ENCODE measurements around the gene RTRAF. TPM values are rescaled to one million over a fixed set of nuclear protein-coding genes. Genes with fewer than 3 reads are reported as not detected.

RTRAF gene
- total and polyA plus RNA-seq, 2 of the 8 experiments (the other 6 are each of a cell fraction or from before 2014, with no cell fraction given) = 149 to 359 TPM

GRCh38 chr14:52023518-52023917 is 34.2 kb downstream of the RTRAF start:
- H4K8ac ChIP-seq (ENCODE audit: extremely low read depth, insufficient read depth, low read length) = no peak overlapping the region
- POLR2A ChIA-PET (ENCODE audit: partially characterized antibody) = interaction anchor here (0.8 to 0.9 kb wide), 2 partner anchors 9 to 11 kb away, joined by 3 to 5 read pairs; no protein-coding TSS in a partner anchor
- CTCF ChIA-PET (ENCODE audit: partially characterized antibody) = interaction anchor here (0.6 to 3.9 kb wide), 5 partner anchors 8 to 88 kb away, joined by 3 to 25 read pairs (median 3); no protein-coding TSS in a partner anchor
- no peaks in the 10 kb centered on the region for H3K36me3 ChIP-seq (ENCODE audit: control insufficient read depth in 2 of 4, insufficient read depth in 4 of 4, low read length in 3 of 4)
- H2AK5ac ChIP-seq (ENCODE audit: low read depth, low read length) = no peak overlapping the region
- no peak overlapping the region for H3K4ac ChIP-seq (replicated peaks; ENCODE audit: insufficient read length, low read depth, low read length)
- no peaks in the 10 kb centered on the region for H3K9me3 ChIP-seq (ENCODE audit: insufficient read depth in 2 of 2, low read depth in 1 of 2, low read length in 1 of 2)
- no peak overlapping the region for H4K5ac ChIP-seq (ENCODE audit: insufficient read length, low read depth, low read length)
- FAIRE-seq (no peak), DNase-seq (ENCODE audit: low read depth in 1 of 2, low spot score in 2 of 2) (no peak)
- peaks cover 0 to 7% (median 4%) of the 10 kb centered on the region in 4 experiments; a peak in 2 of 7 replicates for H3K4me1 ChIP-seq (replicated peaks in 1 of 4; ENCODE audit: control insufficient read depth in 3 of 4, insufficient read depth in 4 of 4, low read length in 3 of 4)
- H3K79me2 ChIP-seq (ENCODE audit: control insufficient read depth in 1 of 2, insufficient read depth in 2 of 2, low read length in 2 of 2) = no peaks in the 10 kb centered on the region
- H3K56ac ChIP-seq (replicated peaks; ENCODE audit: insufficient read length, low read depth, low read length) = no peak overlapping the region
- no peaks in the 10 kb centered on the region for H3K23me2 ChIP-seq (ENCODE audit: low read depth, low read length)
- no peak overlapping the region for H3K23ac ChIP-seq (ENCODE audit: insufficient read length)
- H2BK20ac ChIP-seq (ENCODE audit: low read length) = no peak overlapping the region
- no peaks in the 10 kb centered on the region for H4K20me1 ChIP-seq (replicated peaks in 1 of 2; ENCODE audit: control insufficient read depth in 1 of 2, insufficient read depth in 2 of 2, low read length in 2 of 2)
- WGBS, 2 experiments (ENCODE audit: extremely low coverage in 1 of 2, insufficient coverage in 1 of 2, insufficient read length in 1 of 2, insufficient replicate concordance in 2 of 2, low coverage in 1 of 2, low lambda C conversion rate in 2 of 2, missing lambda C conversion rate in 1 of 2) = 76% methylated on average over 1 of the region's 1 CpG; no CpG with 5 or more reads in 1 of the 2 experiments
- no peak overlapping the region for H3K14ac ChIP-seq (ENCODE audit: insufficient read length)
- no peak overlapping the region for H3K4me3 ChIP-seq (ENCODE audit: extremely low read depth in 1 of 4, insufficient read depth in 2 of 4, low read depth in 3 of 4, low read length in 4 of 4)
- H4K91ac ChIP-seq (replicated peaks; ENCODE audit: insufficient read length, low read length) = no peak overlapping the region
- TF ChIP-seq POLR2AphosphoS5 (IDR thresholded peaks at IDR 0.05; ENCODE audit: low read depth, low read length) (no peak), CHD2 (IDR thresholded peaks at IDR 0.05; ENCODE audit: low read length) (no peak), MAFK (IDR thresholded peaks at IDR 0.05; ENCODE audit: low read depth, low read length) (no peak), GTF2F1 (IDR thresholded peaks at IDR 0.05; ENCODE audit: borderline replicate concordance, low read depth, low read length) (no peak)
- TF ChIP-seq, protein P1, sequence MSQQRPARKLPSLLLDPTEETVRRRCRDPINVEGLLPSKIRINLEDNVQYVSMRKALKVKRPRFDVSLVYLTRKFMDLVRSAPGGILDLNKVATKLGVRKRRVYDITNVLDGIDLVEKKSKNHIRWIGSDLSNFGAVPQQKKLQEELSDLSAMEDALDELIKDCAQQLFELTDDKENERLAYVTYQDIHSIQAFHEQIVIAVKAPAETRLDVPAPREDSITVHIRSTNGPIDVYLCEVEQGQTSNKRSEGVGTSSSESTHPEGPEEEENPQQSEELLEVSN (IDR thresholded peaks at IDR 0.05) = no peak
- no peak overlapping the region for H2BK5ac ChIP-seq (ENCODE audit: low read depth, low read length)
- no peak overlapping the region for H2AFZ ChIP-seq (ENCODE audit: low read length)
- H2BK120ac ChIP-seq (replicated peaks; ENCODE audit: low read depth, low read length) = no peak overlapping the region
- H2BK12ac ChIP-seq (ENCODE audit: low read depth, low read length) = no peak overlapping the region
- H2BK15ac ChIP-seq (ENCODE audit: low read length) = no peak overlapping the region
- H3K9ac ChIP-seq (replicated peaks in 1 of 4; ENCODE audit: extremely low read depth in 1 of 4, low read depth in 3 of 4, low read length in 3 of 4) = no peak overlapping the region
- H3K18ac ChIP-seq (ENCODE audit: extremely low read depth, low read length) = no peak overlapping the region
- H3K79me1 ChIP-seq (ENCODE audit: low read depth, low read length) = peaks cover 2% of the 10 kb centered on the region; the same call in 1 of the 2 replicates
- no peaks in the 10 kb centered on the region for H3K27me3 ChIP-seq (replicated peaks in 1 of 4; ENCODE audit: control insufficient read depth in 3 of 4, extremely low read depth in 1 of 4, insufficient read depth in 3 of 4, low read length in 3 of 4)
- H3K4me2 ChIP-seq (ENCODE audit: insufficient read depth in 1 of 2, low read depth in 2 of 2, low read length in 2 of 2) = no peak overlapping the region
- H3K27ac ChIP-seq (ENCODE audit: low read depth, low read length) = no peak overlapping the region

All from H1 (cell line).